Fibroblast of skin of left quadriceps (primary cell): ENCODE results near the gene PCDH15.

ENCODE experiments used
- DNase-seq, 2 experiments: peaks; one replicate each; pipeline ENCODE4 v3.0.0-alpha.2; 2013; ENCODE audit warnings: low read depth in 2 of 2

PCDH15 gene

DNA sequence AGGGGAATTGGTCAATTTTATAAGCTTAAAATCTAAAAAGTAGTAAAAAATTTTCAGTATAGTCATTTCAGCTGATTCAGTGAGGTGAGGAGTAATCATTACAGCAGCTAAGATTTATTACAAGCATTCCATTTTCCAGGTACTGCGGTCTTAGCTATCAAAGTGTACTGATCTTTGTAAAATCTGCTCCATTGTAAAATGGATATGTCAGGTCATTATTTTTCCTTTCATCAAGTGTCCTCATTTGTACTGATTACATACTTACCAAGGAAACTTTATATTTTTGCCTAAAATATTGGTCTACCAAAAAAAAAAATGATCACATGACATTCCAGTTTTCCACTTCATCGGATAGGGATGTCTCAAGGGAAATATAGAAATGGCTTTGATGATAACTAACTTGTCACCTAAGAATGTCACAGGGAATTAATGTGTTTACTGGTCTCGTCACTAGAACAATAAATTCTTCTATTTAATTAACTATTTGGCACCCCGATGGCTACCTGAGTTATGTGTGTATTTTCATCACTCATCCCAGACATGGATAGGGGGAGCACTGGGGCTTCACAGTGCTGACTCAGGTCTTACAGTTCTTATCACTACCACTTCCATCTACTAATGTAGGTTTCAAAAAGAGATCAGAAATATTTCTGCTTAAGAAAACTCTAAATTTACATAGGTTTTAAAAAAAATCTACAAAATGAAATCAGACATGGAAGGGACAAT is 948.4 kb downstream of the PCDH15 start:
- no peak for DNase-seq

DNA sequence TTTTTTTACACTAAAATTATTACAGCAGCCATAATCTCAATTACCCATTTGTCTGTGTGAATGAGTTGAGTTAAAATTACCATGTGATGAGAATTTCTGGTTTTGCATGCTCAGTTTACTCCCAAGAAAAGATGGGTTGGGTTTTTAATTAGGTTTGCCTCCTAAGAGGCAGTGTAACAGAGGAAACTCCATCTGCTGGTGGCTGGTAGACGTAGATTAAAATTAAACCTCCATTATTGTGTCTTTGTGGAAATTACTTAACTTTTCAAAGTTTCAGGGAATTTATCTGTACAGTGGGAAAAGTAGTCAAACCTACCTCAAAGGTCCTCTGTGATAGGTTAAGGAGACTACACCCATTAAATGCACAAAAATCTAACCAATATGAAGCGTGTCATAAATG is 954.2 kb downstream of the PCDH15 start:
- DNase-seq: no peak

DNA sequence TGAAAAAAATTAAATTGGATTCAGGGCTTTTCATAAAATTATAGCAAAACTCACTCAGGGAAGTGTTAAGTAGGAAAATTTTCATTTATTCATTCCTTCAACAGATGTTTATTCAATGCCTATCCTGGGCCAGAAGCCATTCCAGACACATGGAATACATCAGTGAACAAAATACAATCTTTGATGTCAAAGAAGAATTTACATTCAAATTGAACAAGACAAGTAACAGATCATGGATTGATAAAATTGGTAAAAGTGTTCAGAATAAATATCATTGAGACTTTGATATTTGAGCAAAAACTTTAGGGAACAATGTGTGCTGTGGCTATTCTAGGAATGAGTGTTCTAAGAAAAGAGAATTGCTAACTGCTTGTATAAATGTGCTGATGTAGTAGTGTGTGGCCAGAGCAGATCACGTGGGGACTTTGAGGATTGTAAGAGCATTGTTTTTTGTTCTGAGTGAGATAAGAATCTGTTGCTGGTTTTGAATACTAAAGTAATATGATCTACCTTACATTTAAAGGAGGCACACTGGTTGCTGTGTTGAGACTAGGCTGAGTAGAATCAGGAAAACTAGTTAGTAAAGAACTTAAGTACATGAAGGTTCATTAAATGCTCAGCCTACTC is 957.2 kb downstream of the PCDH15 start:
- no peak for DNase-seq

DNA sequence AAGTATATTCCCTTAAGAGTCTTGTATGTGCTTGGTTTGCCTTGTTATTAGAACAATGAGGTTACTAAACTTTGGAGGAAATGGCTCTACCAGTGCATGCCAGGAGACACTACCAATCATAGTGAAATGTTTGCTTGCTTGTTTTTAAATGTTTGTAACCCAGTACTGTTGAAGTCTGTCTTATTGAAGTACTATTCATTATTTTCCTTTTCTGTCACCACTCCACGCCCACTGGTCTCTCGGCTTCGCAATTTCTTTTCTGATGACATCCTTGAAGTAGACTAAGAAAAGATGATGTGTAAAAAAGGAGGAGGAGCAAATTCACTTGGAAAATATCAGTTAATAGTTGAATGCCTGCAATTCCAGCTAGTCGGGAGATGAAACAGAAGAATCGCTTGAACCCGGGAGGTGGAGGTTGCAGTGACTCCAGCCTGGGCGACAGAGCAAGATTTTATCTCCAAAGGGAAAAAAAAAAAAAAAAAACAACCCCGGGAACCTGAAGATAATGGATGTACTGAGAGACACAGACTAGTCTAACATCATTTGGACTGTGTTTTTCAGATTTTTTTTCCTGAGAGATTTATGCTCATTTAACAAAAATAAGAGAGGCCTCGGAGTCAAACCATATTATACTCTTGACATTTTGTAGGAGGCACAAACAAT is 959.4 kb downstream of the PCDH15 start:
- DNase-seq: no peak

DNA sequence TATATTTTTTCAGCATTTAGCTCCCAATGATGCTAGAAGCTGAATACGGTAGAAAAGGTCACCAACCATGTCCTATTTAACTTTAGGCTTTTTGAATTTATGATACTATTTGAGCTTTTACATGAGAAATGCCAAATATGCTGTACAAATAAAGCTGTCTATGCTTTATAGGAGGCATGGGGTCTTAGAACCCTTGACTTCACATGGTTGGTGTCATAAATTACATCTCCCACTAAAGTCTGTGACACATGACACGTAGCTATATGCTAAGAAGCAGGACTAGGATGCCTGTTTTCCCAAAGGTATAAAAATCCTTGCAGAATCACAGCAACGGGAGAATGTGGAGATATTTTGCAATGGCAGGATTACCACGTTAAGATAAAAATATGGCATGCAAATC is 960.4 kb downstream of the PCDH15 start:
- no peak for DNase-seq

DNA sequence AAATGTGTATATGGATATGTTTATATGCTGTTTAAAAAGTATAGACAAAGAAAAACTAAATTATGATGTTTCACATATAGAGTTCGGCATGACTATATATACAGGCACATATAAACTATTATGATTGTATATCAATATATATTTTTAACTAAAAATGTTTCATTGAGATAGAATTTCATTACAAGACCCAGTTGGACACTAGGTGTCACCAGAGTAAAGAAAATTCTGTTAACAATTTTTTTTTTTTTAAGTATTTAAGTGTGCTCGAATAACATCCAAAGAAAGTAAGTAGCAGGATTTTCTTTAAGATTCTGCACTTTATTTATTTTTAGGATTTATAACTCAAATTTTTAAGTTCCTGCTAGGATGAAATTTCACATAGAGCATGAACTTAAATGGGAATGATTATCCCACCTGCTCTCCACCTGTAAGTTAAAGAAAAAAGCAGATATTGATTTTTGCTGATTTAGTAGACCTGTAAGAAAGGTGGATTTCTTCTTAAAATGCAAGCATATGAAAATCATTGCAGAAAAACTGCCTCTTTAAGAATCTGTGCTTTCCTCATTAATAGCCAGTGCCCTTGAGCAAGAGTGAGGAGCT is 961.5 kb downstream of the PCDH15 start:
- DNase-seq: peak; percentile 0 to 2

DNA sequence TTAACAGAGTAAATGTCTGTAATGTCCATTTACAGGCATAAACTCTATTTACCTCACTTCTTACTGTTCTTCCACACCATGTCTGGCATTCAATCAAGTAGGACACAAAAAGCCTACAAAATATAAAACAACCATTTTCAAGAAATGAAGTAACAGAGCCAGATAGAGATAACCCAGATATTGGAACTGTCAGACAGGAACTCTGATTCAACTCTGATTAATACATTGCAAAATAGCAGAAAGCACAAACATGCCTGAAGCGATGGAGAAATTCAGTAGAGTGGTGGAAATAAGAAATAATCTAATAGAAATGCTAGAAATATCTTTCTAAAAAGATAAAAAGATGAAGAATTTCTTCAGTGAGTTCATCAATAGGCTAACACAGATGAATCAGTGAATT is 964.4 kb downstream of the PCDH15 start:
- DNase-seq: no peak

DNA sequence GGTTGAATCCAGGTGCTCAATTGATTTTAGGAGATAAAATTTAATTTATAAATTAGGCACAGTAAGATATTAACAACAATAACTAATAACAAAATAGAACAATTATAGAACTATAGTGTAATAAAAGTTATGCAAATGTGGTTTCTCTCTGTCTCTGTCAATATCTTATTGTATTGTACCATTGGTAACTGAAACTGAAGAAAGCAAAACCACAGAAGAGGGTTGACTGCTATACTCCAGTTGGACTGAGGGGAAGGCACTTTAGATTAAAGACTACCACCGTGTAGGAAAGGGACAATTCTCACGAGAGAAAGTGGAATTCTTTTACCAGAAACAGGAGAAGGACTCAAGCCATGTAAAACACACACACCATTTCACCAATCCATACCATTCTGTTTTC is 967.1 kb downstream of the PCDH15 start:
- no peak for DNase-seq

DNA sequence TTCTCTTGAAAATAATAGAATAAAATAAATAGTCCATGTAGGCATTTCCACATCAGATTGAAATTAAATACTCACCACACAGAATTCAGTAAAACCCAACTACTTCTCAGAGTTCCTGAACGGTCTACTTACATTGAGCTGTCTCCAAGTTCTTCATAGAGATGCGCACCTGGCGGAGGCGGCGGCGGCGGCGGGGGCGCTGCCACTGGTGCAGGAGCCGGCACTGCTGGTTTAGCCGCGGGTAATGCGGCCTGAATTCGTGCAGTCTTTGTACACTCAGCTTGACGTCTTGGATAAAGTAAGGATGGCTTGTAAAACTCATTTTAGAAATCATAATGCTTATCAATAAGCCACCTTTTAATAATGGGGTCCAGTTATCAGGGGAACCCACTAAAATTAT is 973.8 kb downstream of the PCDH15 start:
- no peak for DNase-seq

DNA sequence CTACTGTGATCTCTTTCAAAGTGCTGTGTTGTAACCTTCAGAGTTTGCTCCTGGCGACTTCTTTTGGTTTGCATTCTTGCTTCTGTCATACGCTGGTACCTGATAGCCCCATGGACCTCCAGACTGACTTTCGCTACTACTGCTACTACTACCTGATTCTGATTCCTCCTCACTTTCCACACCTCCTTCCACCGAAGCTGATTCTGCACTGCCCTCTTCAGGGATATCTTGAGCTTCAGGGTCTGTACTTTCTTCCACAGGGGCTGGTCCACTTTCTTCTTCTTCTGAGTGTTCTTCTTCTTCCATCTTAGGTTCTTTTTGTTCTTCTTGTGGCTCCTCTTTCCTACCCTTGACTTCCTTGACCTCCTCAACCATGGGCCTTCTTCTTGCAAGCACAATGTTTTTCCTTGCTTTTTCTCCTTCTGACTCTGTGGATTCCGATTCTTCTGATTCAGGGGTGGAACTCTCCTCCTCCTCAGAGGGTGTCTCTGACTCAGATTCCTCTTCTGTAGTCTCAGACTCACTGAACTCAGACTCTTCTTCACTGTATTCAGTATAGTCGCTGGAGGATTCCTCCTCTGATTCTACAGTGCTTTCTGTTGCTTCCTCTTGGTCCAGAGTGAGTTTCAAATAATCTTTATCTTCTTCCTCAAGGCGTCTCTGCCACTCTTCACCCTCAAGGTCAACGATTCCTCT is 992.2 kb downstream of the PCDH15 start:
- DNase-seq: no peak

DNA sequence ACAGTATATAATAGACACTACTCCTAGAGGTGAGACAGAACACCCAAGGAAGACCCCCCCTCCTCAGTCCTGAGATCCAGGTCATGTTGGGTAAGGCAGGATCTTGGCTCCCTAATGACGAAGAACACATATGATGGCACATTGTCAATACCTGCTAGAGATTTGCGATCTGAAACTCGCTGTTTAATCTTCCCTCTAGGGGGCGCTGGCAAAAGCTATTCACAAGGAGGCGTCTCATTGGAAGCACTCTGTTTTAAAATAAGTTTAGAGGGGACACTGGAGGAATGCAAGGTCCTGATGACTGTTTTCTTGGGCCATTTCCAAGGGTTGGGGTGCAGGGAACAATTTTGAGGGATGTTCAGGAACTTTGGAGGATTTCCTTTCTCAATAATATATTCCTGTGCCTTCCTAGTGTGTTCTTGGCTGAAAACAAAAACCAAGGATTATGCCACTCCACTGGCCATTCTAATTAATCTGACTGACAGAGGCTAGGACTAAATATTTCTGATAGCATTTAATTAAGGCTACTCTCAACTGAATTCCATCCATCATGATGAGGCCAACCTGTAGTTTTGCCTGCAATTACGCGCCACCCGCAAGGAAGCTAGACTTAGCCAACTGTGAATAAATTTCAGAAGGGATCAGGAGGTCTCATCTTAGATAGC is 1014.7 kb downstream of the PCDH15 start:
- DNase-seq: no peak

DNA sequence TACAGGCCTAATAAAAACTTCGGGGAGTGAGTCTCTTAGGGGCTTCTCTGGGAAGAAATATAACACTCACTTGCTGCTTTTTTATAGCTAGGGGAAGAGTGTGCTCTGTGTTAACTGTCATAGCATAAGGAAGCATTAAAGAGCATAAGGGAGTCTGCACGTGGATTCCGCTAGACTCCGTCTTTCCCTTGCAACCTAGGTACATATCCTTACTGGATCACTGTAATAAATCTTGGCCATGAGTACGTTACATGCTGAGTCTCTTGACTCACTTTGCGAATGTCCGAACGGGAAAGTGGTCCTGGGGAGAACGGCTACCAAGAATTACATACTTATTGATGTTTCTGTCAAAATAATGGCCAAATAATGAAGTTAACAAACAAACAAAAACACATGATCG is 1029.3 kb downstream of the PCDH15 start:
- DNase-seq: no peak

DNA sequence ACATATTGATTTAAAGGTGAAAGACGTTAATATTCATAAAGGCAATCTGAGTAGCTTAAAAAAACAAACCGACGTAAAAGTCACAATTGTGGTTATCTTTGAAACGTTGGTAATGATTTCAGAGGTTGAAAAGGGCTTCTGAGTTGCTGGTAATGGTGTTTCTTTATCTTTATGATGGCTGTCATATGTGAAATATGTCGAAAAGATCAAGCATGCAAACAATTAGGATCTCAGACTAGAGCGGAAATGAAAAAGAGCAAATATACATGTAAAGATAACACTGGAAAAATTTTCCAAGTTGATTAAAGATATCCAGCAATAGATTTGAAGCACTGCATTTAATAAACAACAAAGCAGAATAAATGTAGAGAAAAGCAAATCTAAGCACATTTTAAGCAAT is 1030.1 kb downstream of the PCDH15 start:
- DNase-seq: no peak

DNA sequence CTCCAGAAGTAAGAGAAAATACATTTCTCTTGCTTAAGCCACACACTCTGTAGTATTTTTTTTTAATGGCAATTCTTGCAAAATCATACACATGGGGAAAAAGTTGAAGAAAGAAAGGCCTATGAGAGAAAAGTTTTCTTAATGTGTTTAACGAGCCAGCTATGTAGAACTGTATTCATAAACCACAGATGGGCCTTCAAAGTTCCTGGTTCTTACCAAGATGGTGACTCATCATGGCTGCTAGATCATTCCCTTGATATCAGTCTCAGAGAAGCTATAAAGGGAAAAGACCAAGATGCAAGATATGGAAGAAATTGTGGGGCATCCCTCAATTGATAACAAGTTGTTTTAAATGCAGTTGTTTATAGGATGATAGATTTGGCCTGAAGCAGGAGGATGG is 1035.7 kb downstream of the PCDH15 start:
- no peak for DNase-seq

DNA sequence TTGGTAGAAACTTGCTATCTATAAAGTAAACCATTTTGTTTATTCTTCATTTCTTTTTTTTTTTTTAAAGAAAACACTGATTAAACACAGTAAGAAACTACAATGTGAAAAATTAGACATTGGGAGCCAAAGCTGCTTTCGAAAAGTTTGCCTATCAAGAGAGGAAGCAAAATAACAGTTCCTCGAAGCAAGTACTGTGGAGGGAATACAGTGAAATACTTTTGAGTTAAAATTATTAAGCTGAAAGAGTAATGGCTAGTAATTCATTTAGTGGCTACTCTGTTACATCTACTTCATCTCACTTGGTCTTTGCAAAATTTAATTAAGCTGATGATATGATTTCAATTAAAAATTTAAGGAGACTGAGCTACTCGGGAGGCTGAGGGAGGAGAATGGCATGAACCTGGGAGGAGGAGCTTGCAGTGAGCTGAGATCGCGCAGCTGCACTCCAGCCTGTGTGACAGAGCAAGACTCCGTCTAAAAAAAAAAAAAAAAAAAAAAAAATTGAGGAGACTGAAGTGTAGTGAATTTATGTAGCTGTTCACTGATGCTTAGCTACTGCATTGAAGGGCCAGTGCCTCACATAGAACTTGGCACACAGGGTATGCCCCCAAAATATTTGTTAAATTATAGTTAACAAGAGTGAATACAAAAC is 1046.3 kb downstream of the PCDH15 start:
- no peak for DNase-seq
